K562 (cell line): ENCODE results near the gene TXNRD2. TPM values are rescaled to one million over a fixed set of nuclear protein-coding genes. Genes with fewer than 3 reads are reported as not detected.

Source experiments
- BCOR ChIP-seq: fragments of 450-650 bp; IDR thresholded peaks from 2 replicates; pipeline ENCODE4 v1.6.1; 2016
- CC2D1A ChIP-seq: fragments of 450-650 bp; IDR thresholded peaks from 2 replicates; pipeline ENCODE4 v1.6.1; 2017; ENCODE audit warnings: mild to moderate bottlenecking
- CEBPG ChIP-seq, 3 experiments: fragments of 200-800 bp in 1 of 3; sonication (Bioruptor generic) in 1 of 3; sonication (generic) in 1 of 3; formaldehyde crosslinking in 1 of 3; IDR thresholded peaks in 2 of 3; conservative IDR thresholded peaks in 1 of 3; 2 replicates each; pipeline versions ENCODE4 v1.6.1 to v1.8.0; 2016 to 2022; ENCODE audit warnings: missing compliant biosample characterization in 2 of 3, missing genetic modification characterization in 2 of 3, mild to moderate bottlenecking in 1 of 3, missing genetic modification reagents in 1 of 3
- CHD4 ChIP-seq: fragments of 200-600 bp; sonication (generic); IDR thresholded peaks from 3 replicates; pipeline ENCODE4 v1.6.1; 2012; ENCODE audit warnings: low read depth, mild to moderate bottlenecking, mixed read lengths, low read length, inconsistent platforms; ENCODE audit not compliant: insufficient read depth, insufficient replicate concordance, poor library complexity, severe bottlenecking
- ESRRA ChIP-seq: fragments of 450-650 bp; IDR thresholded peaks from 2 replicates; pipeline ENCODE4 v1.6.1; 2014; ENCODE audit warnings: low read depth, mild to moderate bottlenecking, moderate library complexity, borderline replicate concordance
- EWSR1 ChIP-seq: fragments of 450-650 bp; IDR thresholded peaks from 2 replicates; pipeline ENCODE4 v1.6.1; 2018; ENCODE audit warnings: borderline replicate concordance, mild to moderate bottlenecking, low read depth, moderate library complexity; ENCODE audit not compliant: partially characterized antibody
- FOXM1 ChIP-seq, 2 experiments: fragments of 450-650 bp in 1 of 2; sonication (generic) in 1 of 2; formaldehyde crosslinking in 1 of 2; IDR thresholded peaks; 2 replicates each; pipeline versions ENCODE4 v1.6.1 to v1.9.0; 2017 to 2022; ENCODE audit warnings: low read depth in 2 of 2, mild to moderate bottlenecking in 2 of 2, missing genetic modification reagents in 1 of 2, moderate library complexity in 1 of 2
- HDAC6 ChIP-seq: IDR thresholded peaks from 2 replicates; pipeline ENCODE4 v1.6.1; 2012; ENCODE audit warnings: low read depth, mild to moderate bottlenecking, control low read depth, inconsistent platforms, low read length, moderate library complexity
- JUNB ChIP-seq: fragments of 450-650 bp; formaldehyde crosslinking; conservative IDR thresholded peaks from 2 replicates; pipeline ENCODE4 v1.4.0; 2020; ENCODE audit warnings: mild to moderate bottlenecking
- MBD2 ChIP-seq: sonication (generic); IDR thresholded peaks from 2 replicates; pipeline ENCODE4 v1.6.1; 2016; ENCODE audit warnings: low read depth, borderline replicate concordance
- MED1 ChIP-seq: sonication (generic); formaldehyde crosslinking; IDR thresholded peaks from 2 replicates; pipeline ENCODE4 v1.8.1; 2023; ENCODE audit warnings: missing genetic modification reagents, borderline replicate concordance
- MTA1 ChIP-seq: fragments of 450-650 bp; IDR thresholded peaks from 2 replicates; pipeline ENCODE4 v1.6.1; 2017; ENCODE audit warnings: borderline replicate concordance
- MXI1 ChIP-seq: IDR thresholded peaks from 2 replicates; pipeline ENCODE4 v1.6.1; 2011; ENCODE audit warnings: low read depth, mild to moderate bottlenecking, improper control_type of control experiment, low read length
- PHF20 ChIP-seq: fragments of 450-650 bp; IDR thresholded peaks from 2 replicates; pipeline ENCODE4 v1.6.1; 2018; ENCODE audit not compliant: partially characterized antibody
- SIN3A ChIP-seq, 2 experiments: fragments of 150-350 bp in 1 of 2; IDR thresholded peaks; 2 replicates each; pipeline ENCODE4 v1.6.1; 2011 to 2016; ENCODE audit warnings: borderline replicate concordance in 2 of 2, low read depth in 2 of 2, low read length in 2 of 2, mild to moderate bottlenecking in 2 of 2, moderate library complexity in 2 of 2; ENCODE audit not compliant: control insufficient read depth in 1 of 2
- SMARCA5 ChIP-seq: fragments of 450-650 bp; IDR thresholded peaks from 2 replicates; pipeline ENCODE4 v1.6.1; 2016
- SNRNP70 ChIP-seq: fragments of 200-400 bp; formaldehyde crosslinking; optimal IDR thresholded peaks from 2 replicates; pipeline ENCODE3; 2017; ENCODE audit warnings: low read depth, low read length
- TOE1 ChIP-seq, 2 experiments: fragments of 450-650 bp in 1 of 2; sonication (generic) in 1 of 2; formaldehyde crosslinking in 1 of 2; IDR thresholded peaks; 2 replicates each; pipeline versions ENCODE4 v1.7.1 to v1.8.0; 2016 to 2022; ENCODE audit warnings: borderline replicate concordance in 2 of 2, mild to moderate bottlenecking in 2 of 2, antibody characterized with exemption in 1 of 2, inconsistent platforms in 1 of 2, low read depth in 1 of 2, missing genetic modification reagents in 1 of 2, moderate library complexity in 1 of 2
- ZNF24 ChIP-seq: fragments of 450-650 bp; IDR thresholded peaks from 2 replicates; pipeline ENCODE4 v1.6.1; 2016
- polyA plus RNA-seq, 8 experiments: library from polyadenylated mRNA; depleted of rRNA in 4 of 8; stranded (reverse) in 5 of 8; unstranded in 3 of 8; fragments of >200 nt; fragmentation: Nextera tagmentation in 2 of 8; fragmentation: Illumina TruSeq in 1 of 8; extraction: Ambion mirVana in 2 of 8; extraction: Trizol in 1 of 8; gene quantifications; 2 replicates each; pipeline versions ENCODE4 v1.2.1 to v1.2.3, GENCODE V29; 2011 to 2014; ENCODE audit warnings: inconsistent platforms in 1 of 8, missing spikeins in 1 of 8
- total RNA-seq, 7 experiments: library from RNA; depleted of rRNA in 6 of 7; stranded (reverse); fragments of >200 nt in 6 of 7; fragmentation: Illumina TruSeq in 2 of 7; extraction: Trizol in 2 of 7; gene quantifications; 2 replicates each; pipeline versions ENCODE4 v1.2.1 to v1.2.3, GENCODE V29; 2011 to 2021; ENCODE audit warnings: low replicate concordance in 1 of 7
- TF ChIP-seq, protein P1 (sequence below): IDR thresholded peaks from 2 replicates; pipeline ENCODE4 v1.6.1; 2012; ENCODE audit warnings: low read depth, low read length, improper control_type of control experiment, borderline replicate concordance
- TF ChIP-seq, protein P2 (sequence below): sonication (generic); formaldehyde crosslinking; IDR thresholded peaks from 2 replicates; pipeline ENCODE4 v1.8.0; 2023; ENCODE audit warnings: mild to moderate bottlenecking, missing genetic modification reagents

The TXNRD2 gene
- total and polyA plus RNA-seq, 9 of the 15 experiments (the other 6 are each of a cell fraction or from before 2014, with no cell fraction given), result 3.3 to 80.2 (median 49.4) TPM

DNA sequence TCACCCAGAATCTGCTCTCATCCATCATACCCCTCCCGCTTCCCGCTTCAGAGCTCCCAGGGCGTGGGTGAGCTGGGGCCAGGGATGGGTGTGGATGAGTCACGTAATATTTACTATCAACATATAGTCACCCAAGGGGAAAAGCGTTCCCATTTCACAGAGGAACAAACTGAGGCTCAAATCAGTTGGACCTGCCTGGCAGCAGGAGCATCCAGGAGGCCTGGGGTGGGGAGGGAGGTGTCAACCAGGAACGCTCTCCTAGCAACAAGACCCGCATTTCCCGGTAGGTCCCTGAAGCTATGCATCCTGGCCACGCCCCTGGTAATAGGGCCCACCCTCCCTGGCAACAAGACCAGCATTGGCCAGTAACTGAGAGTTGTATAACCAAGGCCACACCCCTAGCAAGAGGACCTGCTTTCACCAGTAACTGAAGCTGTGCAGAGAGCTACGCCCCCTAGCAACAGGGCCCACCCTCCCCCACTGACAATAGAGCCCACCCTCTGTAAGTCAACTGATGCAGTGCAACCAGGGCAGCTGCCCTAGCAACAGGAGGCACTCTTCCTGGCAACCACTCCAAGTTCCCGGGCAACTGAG lies 32.7 kb upstream of the TXNRD2 start (continued):
- TF ChIP-seq, protein P1, sequence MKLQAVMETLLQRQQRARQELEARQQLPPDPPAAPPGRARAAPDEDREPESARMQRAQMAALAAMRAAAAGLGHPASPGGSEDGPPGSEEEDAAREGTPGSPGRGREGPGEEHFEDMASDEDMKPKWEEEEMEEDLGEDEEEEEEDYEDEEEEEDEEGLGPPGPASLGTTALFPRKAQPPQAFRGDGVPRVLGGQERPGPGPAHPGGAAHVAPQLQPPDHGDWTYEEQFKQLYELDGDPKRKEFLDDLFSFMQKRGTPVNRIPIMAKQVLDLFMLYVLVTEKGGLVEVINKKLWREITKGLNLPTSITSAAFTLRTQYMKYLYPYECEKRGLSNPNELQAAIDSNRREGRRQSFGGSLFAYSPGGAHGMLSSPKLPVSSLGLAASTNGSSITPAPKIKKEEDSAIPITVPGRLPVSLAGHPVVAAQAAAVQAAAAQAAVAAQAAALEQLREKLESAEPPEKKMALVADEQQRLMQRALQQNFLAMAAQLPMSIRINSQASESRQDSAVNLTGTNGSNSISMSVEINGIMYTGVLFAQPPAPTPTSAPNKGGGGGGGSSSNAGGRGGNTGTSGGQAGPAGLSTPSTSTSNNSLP, result 0 out of 2 replicates have a peak, but pooled peaks have one; percentile 6
- TF ChIP-seq MXI1 (peak; percentile 70; the same call in 1 of the 2 replicates), SMARCA5 (peak; percentile 100), CHD4 (peak; percentile 100), CEBPG (CRISPR knock-in tag; IDR thresholded peaks at IDR 0.05) (no peak), CEBPG (tag; conservative IDR thresholded peaks at IDR 0.05 in 1 of 2, IDR thresholded peaks at IDR 0.05 in 1 of 2) (no peak), CC2D1A (peak; percentile 60; the same call in 1 of the 2 replicates), MBD2 (peak; percentile 64; the same call in 1 of the 2 replicates), JUNB (CRISPR knock-in tag) (no peak), HDAC6 (0 out of 2 replicates have a peak, but pooled peaks have one; percentile 89), BCOR (peak; percentile 100), MED1 (CRISPR knock-in tag) (no peak), ZNF24 (peak; percentile 11; the same call in 1 of the 2 replicates), TOE1 (IDR thresholded peaks at IDR 0.05; ENCODE audit: borderline replicate concordance) (peak; percentile 18; the same call in 1 of the 2 replicates), TOE1 (CRISPR knock-in tag; IDR thresholded peaks at IDR 0.05; ENCODE audit: borderline replicate concordance, low read depth) (no peak), SNRNP70 (no peak), PHF20 (peak; percentile 82), MTA1 (0 out of 2 replicates have a peak, but pooled peaks have one; percentile 30), FOXM1 (IDR thresholded peaks at IDR 0.05; ENCODE audit: low read depth) (no peak; the same call in 1 of the 2 replicates), FOXM1 (CRISPR knock-in tag; IDR thresholded peaks at IDR 0.05; ENCODE audit: low read depth) (no peak), EWSR1 (no peak), ESRRA (peak; percentile 54; the same call in 1 of the 2 replicates), SIN3A (IDR thresholded peaks at IDR 0.05; ENCODE audit: borderline replicate concordance in 2 of 2, control insufficient read depth in 1 of 2, low read depth in 2 of 2, low read length in 2 of 2) (0 out of 4 replicates have a peak, but pooled peaks of 1 of the 2 experiments have one; percentile 12)
- TF ChIP-seq, protein P2, sequence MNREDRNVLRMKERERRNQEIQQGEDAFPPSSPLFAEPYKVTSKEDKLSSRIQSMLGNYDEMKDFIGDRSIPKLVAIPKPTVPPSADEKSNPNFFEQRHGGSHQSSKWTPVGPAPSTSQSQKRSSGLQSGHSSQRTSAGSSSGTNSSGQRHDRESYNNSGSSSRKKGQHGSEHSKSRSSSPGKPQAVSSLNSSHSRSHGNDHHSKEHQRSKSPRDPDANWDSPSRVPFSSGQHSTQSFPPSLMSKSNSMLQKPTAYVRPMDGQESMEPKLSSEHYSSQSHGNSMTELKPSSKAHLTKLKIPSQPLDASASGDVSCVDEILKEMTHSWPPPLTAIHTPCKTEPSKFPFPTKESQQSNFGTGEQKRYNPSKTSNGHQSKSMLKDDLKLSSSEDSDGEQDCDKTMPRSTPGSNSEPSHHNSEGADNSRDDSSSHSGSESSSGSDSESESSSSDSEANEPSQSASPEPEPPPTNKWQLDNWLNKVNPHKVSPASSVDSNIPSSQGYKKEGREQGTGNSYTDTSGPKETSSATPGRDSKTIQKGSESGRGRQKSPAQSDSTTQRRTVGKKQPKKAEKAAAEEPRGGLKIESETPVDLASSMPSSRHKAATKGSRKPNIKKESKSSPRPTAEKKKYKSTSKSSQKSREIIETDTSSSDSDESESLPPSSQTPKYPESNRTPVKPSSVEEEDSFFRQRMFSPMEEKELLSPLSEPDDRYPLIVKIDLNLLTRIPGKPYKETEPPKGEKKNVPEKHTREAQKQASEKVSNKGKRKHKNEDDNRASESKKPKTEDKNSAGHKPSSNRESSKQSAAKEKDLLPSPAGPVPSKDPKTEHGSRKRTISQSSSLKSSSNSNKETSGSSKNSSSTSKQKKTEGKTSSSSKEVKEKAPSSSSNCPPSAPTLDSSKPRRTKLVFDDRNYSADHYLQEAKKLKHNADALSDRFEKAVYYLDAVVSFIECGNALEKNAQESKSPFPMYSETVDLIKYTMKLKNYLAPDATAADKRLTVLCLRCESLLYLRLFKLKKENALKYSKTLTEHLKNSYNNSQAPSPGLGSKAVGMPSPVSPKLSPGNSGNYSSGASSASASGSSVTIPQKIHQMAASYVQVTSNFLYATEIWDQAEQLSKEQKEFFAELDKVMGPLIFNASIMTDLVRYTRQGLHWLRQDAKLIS (CRISPR knock-in tag), result no peak
